ENCODE measurements around the gene SIT1. TPM values are rescaled to one million over a fixed set of nuclear protein-coding genes. Genes with fewer than 3 reads are reported as not detected.

The SIT1 gene
- total and polyA plus RNA-seq, 2 donors (not counting 3 experiments of a cell fraction or from before 2014, with no cell fraction given) = not detected

GRCh38 chr9:35635730-35636129, 15.0 kb downstream of the SIT1 start:
- no peak for TF ChIP-seq FOS (IDR thresholded peaks at IDR 0.05; ENCODE audit: borderline replicate concordance, insufficient read depth, low read length)
- no peak for TF ChIP-seq POLR2A (IDR thresholded peaks at IDR 0.05; ENCODE audit: low read depth, low read length)
- no peak for TF ChIP-seq MAX (IDR thresholded peaks at IDR 0.05; ENCODE audit: insufficient read depth, insufficient read length)
- no peak for TF ChIP-seq GATA2 (IDR thresholded peaks at IDR 0.05; ENCODE audit: insufficient read depth, insufficient read length, low read depth, low read length)
- no peak for TF ChIP-seq EZH2 (IDR thresholded peaks at IDR 0.05; ENCODE audit: borderline replicate concordance, low read depth, low read length, severe bottlenecking)
- no peak for TF ChIP-seq CTCF (IDR thresholded peaks at IDR 0.05; ENCODE audit: extremely low read depth in 1 of 2, insufficient read depth in 1 of 2, low read depth in 1 of 2, low read length in 2 of 2)
- no peak for TF ChIP-seq JUN (IDR thresholded peaks at IDR 0.05; ENCODE audit: borderline replicate concordance, insufficient read depth, insufficient read length, low read depth)
- no peak for TF ChIP-seq POLR2AphosphoS5 (IDR thresholded peaks at IDR 0.05; ENCODE audit: insufficient read depth, low read depth, low read length)
- TF ChIP-seq MYC (IDR thresholded peaks at IDR 0.05; ENCODE audit: low read depth, low read length) = no peak
- DNase-seq (ENCODE audit: low read depth, low spot score) = no peak
- Histone ChIP-seq H3K36me3 (ENCODE audit: control insufficient read depth in 2 of 2, extremely low read depth in 1 of 2, insufficient read depth in 2 of 2, low read length in 2 of 2) (no peaks in the 10 kb centered on the region), H3K9me3 (replicated peaks; ENCODE audit: control insufficient read depth, insufficient read depth, low read length) (no peaks in the 10 kb centered on the region), H3K9ac (replicated peaks; ENCODE audit: extremely low read depth, insufficient read depth, low read length) (no peak overlapping the region), H3K9me1 (replicated peaks; ENCODE audit: control insufficient read depth, extremely low read depth, insufficient read depth, low read length) (no peaks in the 10 kb centered on the region), H3K27me3 (ENCODE audit: control insufficient read depth in 2 of 2, insufficient read depth in 2 of 2, low read length in 2 of 2) (peaks cover 6 to 8% of the 10 kb centered on the region in 2 experiments), H3K4me3 (replicated peaks in 1 of 3; ENCODE audit: insufficient read depth in 1 of 3, low read depth in 1 of 3, low read length in 3 of 3) (no peak overlapping the region), H3K79me2 (ENCODE audit: control insufficient read depth, insufficient read depth, low read length) (no peaks in the 10 kb centered on the region), H3K4me1 (ENCODE audit: control insufficient read depth, extremely low read depth, insufficient read depth, low read length) (no peaks in the 10 kb centered on the region), H3K4me2 (ENCODE audit: insufficient read depth, low read length) (no peak overlapping the region), H3K27ac (ENCODE audit: insufficient read depth, low read depth, low read length) (no peak overlapping the region), H2AFZ (ENCODE audit: low read depth, low read length) (no peak overlapping the region), H4K20me1 (replicated peaks; ENCODE audit: control insufficient read depth, extremely low read depth, insufficient read depth, low read length) (no peaks in the 10 kb centered on the region)
- POLR2A ChIA-PET = no interaction called here
- BruUV-seq (replicated peaks) = no TSS peak
- CTCF ChIA-PET = interaction anchor here (1.5 kb wide), 1 partner anchor 22 kb away, joined by 4 read pairs; the partner anchor contains the start of genes CCDC107 and RMRP
- intact Hi-C loops (cut with micrococcal nuclease) (no loop called here), dilution Hi-C loops (cut with MboI; ENCODE audit: extremely low pct_ligation_motif_present, low sequenced_read_pairs) (no loop called here)
- peak; percentile 12 for FAIRE-seq

All from endothelial cell of umbilical vein (primary cell).